GM12875 (cell line): Measurements from ENCODE around the gene MRM3.

Experiments used
- H3K4me3 ChIP-seq: one replicate; pipeline ENCODE4 v1.5.1; 2011; ENCODE audit warnings: low read depth, low read length, control low read depth
- CTCF ChIP-seq: IDR thresholded peaks from 2 replicates; pipeline ENCODE4 v1.5.1; 2011; ENCODE audit warnings: low read depth, mild to moderate bottlenecking, control low read depth, inconsistent platforms, low read length, moderate library complexity, borderline replicate concordance; ENCODE audit not compliant: insufficient read depth

The MRM3 gene

GRCh38 chr17:781805-782731 is at the start of gene MRM3, which contains the start of gene GLOD4:
TSS of gene MRM3 (plus strand) at chr17:782353. CDS start at chr17:782379, 26 bp downstream.
TSS of gene GLOD4 (minus strand) at chr17:782280. CDS start at chr17:782255, 25 bp downstream.
- no peak for TF ChIP-seq CTCF
- peak within 1 kb of the TSS; percentile 99 for H3K4me3 ChIP-seq

- no peak for TF ChIP-seq CTCF
- H3K4me3 ChIP-seq, result peak overlapping the region; percentile 79
Observed at GRCh38 chr17:732902-733720, 49.0 kb upstream of the MRM3 start.

- TF ChIP-seq CTCF, result no peak
- no peak overlapping the region for H3K4me3 ChIP-seq
Observed at GRCh38 chr17:733743-734142, 48.4 kb upstream of the MRM3 start.

- TF ChIP-seq CTCF, result no peak
- no peak overlapping the region for H3K4me3 ChIP-seq
Observed at GRCh38 chr17:737561-738113, 44.5 kb upstream of the MRM3 start.

- no peak overlapping the region for H3K4me3 ChIP-seq
- no peak for TF ChIP-seq CTCF
Observed at GRCh38 chr17:740240-741017, 41.7 kb upstream of the MRM3 start.

GRCh38 chr17:742147-742793 is 39.9 kb upstream of the MRM3 start:
- TF ChIP-seq CTCF, result no peak
- no peak overlapping the region for H3K4me3 ChIP-seq
